Neuronal stem cell (in vitro differentiated cells): ENCODE data around the gene CBFB.

Experiments
- DNase-seq: peaks from one replicate; pipeline ENCODE4 v3.0.0-alpha.2; 2013; ENCODE audit warnings: low spot score
- H2AFZ ChIP-seq: one replicate; pipeline ENCODE4 v1.6.1; 2013; ENCODE audit warnings: mild to moderate bottlenecking, low read length, inconsistent platforms
- H2AK5ac ChIP-seq: 2 replicates; pipeline ENCODE4 v1.6.1; 2013; ENCODE audit warnings: low read depth, mild to moderate bottlenecking, inconsistent platforms, low read length, moderate library complexity, mixed read lengths
- H2BK120ac ChIP-seq: 2 replicates; pipeline ENCODE4 v1.6.1; 2013; ENCODE audit warnings: low read depth, mild to moderate bottlenecking, inconsistent platforms, low read length, moderate library complexity, mixed read lengths
- H2BK12ac ChIP-seq: one replicate; pipeline ENCODE4 v1.6.1; 2013; ENCODE audit warnings: low read length, inconsistent platforms
- H2BK15ac ChIP-seq: 2 replicates; pipeline ENCODE4 v1.6.1; 2013; ENCODE audit warnings: mild to moderate bottlenecking, low read length, inconsistent platforms, mixed read lengths
- H2BK5ac ChIP-seq: one replicate; pipeline ENCODE4 v1.6.1; 2013; ENCODE audit warnings: inconsistent platforms, mild to moderate bottlenecking, low read length, moderate library complexity
- H3K14ac ChIP-seq: one replicate; pipeline ENCODE4 v1.6.1; 2013; ENCODE audit warnings: low read length, inconsistent platforms
- H3K18ac ChIP-seq: 2 replicates; pipeline ENCODE4 v1.6.1; 2013; ENCODE audit warnings: low read length, inconsistent platforms
- H3K23ac ChIP-seq: 2 replicates; pipeline ENCODE4 v1.6.1; 2013; ENCODE audit warnings: low read depth, mild to moderate bottlenecking, mixed read lengths, low read length, inconsistent platforms; ENCODE audit not compliant: poor library complexity
- H3K27ac ChIP-seq: replicated peaks from 3 replicates; pipeline ENCODE4 v1.5.1; 2013; ENCODE audit warnings: low read length, inconsistent platforms
- H3K27me3 ChIP-seq, 3 experiments: 2 replicates each; pipeline ENCODE4 v1.6.1; 2013; ENCODE audit warnings: low read length in 3 of 3, mild to moderate bottlenecking in 2 of 3, inconsistent platforms in 1 of 3, low read depth in 1 of 3, mixed read lengths in 1 of 3, moderate library complexity in 1 of 3; ENCODE audit not compliant: control insufficient read depth in 3 of 3, insufficient read depth in 3 of 3
- H3K36me3 ChIP-seq, 2 donors: replicated peaks in 1 of 2; 2 replicates each; pipeline ENCODE4 v1.6.1; 2013; ENCODE audit warnings: low read length in 2 of 2; ENCODE audit not compliant: control insufficient read depth in 2 of 2, insufficient read depth in 2 of 2
- H3K4ac ChIP-seq: 2 replicates; pipeline ENCODE4 v1.6.1; 2013; ENCODE audit warnings: inconsistent platforms, mild to moderate bottlenecking, low read length, moderate library complexity
- H3K4me1 ChIP-seq, 2 donors: 1 replicate in 1 of 2; 2 replicates in 1 of 2; pipeline ENCODE4 v1.6.1; 2013; ENCODE audit warnings: low read length in 2 of 2, low read depth in 1 of 2; ENCODE audit not compliant: control insufficient read depth in 2 of 2, insufficient read depth in 1 of 2
- H3K4me2 ChIP-seq: one replicate; pipeline ENCODE4 v1.6.1; 2013; ENCODE audit warnings: mild to moderate bottlenecking, low read length, inconsistent platforms; ENCODE audit not compliant: insufficient read depth, poor library complexity, severe bottlenecking
- H3K4me3 ChIP-seq, 2 donors: 2 replicates each; pipeline ENCODE4 v1.5.1; 2013; ENCODE audit warnings: low read length in 2 of 2, mild to moderate bottlenecking in 2 of 2, inconsistent platforms in 1 of 2, moderate library complexity in 1 of 2
- H3K79me1 ChIP-seq: one replicate; pipeline ENCODE4 v1.6.1; 2013; ENCODE audit warnings: low read depth, mild to moderate bottlenecking, inconsistent platforms, low read length, moderate library complexity
- H3K9ac ChIP-seq: one replicate; pipeline ENCODE4 v1.6.1; 2013; ENCODE audit warnings: mild to moderate bottlenecking, low read depth, low read length, inconsistent platforms; ENCODE audit not compliant: poor library complexity
- H3K9me3 ChIP-seq, 2 donors: replicated peaks in 1 of 2; 2 replicates each; pipeline versions ENCODE3 to v1.6.1; 2013; ENCODE audit warnings: low read length in 2 of 2, mild to moderate bottlenecking in 2 of 2, inconsistent platforms in 1 of 2, low read depth in 1 of 2, mixed read lengths in 1 of 2, moderate library complexity in 1 of 2; ENCODE audit not compliant: control insufficient read depth in 2 of 2, insufficient read depth in 1 of 2
- H4K8ac ChIP-seq: one replicate; pipeline ENCODE4 v1.6.1; 2013; ENCODE audit warnings: low read depth, mild to moderate bottlenecking, inconsistent platforms, low read length, moderate library complexity
- H4K91ac ChIP-seq: one replicate; pipeline ENCODE4 v1.6.1; 2013; ENCODE audit warnings: low read length, low read depth, mild to moderate bottlenecking, inconsistent platforms; ENCODE audit not compliant: poor library complexity
- WGBS, 2 donors: extraction: QIAGEN DNeasy Blood & Tissue Kit; methylation state at CpG; one replicate each; pipeline ENCODE4 v1.1.7; 2013; ENCODE audit warnings: missing lambda C conversion rate in 2 of 2, mixed read lengths in 1 of 2; ENCODE audit not compliant: insufficient read length in 2 of 2, insufficient replicate concordance in 1 of 2; ENCODE audit errors: extremely low coverage in 2 of 2; 5-methylcytosine and 5-hydroxymethylcytosine counted together

CBFB gene

DNA sequence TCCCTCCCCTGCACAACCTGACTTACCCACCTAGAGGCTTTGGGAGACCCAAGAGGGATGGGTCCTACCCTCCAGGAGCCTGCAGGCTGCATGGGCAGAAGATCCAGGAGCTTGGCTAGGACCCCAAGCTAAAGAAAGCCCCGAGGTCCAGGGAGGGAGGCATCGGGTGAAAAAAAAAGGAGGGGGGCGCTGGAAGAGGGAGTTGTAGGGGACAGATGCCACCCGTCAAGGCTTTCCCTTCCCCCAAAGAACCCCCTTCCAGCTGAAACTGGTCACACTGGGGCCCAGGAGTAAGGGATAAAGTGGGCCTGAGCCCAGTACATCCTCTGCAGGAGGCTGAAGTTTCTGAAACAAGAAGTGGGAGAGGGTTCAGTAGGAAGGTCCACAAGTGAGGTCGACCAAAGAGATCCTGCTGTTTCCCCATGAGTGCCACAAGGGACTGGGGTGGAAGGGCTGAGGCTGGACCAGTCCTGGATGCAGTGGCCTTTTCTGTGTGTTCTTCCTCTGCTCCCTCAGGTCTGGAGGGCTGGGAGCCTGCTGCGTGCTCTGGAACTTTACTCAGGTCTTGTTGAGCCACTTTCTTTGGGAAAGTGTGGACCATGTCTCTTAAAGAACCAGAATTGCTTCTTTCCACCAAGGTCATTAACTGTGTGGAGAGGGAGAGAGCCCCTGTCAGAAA lies 14.2 kb upstream of the CBFB start:
- H3K14ac ChIP-seq: peak overlapping the region; percentile 75

DNA sequence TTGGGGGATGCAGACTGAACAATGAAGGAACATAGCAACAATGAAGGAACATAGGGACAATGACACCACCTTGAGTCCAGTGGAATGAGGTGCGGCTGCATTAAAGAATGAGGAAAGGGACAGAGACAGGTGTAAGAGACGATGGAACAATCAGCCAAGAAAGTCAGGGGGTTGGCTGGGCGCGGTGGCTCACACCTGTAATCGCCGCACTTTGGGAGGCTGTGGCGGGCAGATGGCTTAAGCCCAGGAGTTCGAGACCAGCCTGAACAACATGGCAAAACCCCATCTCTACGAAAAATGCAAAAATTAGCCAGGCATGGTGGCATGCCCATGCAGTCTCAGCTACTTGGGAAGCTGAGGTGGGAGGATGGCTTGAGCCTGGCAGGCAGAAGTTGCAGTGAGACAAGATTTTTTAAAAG lies 13.6 kb upstream of the CBFB start:
- DNase-seq: no peak
- Histone ChIP-seq H3K4me3 (no peak overlapping the region), H3K27ac (no peak overlapping the region), H2AK5ac (no peak overlapping the region), H3K4me2 (no peak overlapping the region), H4K91ac (no peak overlapping the region), H2BK15ac (no peak overlapping the region), H2BK120ac (no peak overlapping the region), H3K36me3 (no peaks in the 10 kb centered on the region), H3K4ac (no peak overlapping the region), H2AFZ (no peak overlapping the region), H3K14ac (no peak overlapping the region), H4K8ac (no peak overlapping the region), H3K9ac (no peak overlapping the region), H3K9me3 (no peaks in the 10 kb centered on the region), H2BK5ac (no peak overlapping the region), H2BK12ac (no peak overlapping the region), H3K18ac (no peak overlapping the region), H3K27me3 (peaks cover 13 to 65% (median 32%) of the 10 kb centered on the region in 3 experiments), H3K79me1 (no peaks in the 10 kb centered on the region), H3K23ac (no peak overlapping the region), H3K4me1 (peaks cover 6 to 10% of the 10 kb centered on the region in 2 donors)
- WGBS, 2 donors: no CpG with 5 or more reads among the region's 9 CpGs

More for the DNA sequence above, 14.2 kb upstream of the CBFB start:
- Histone ChIP-seq H3K4ac (no peak overlapping the region), H2AK5ac (peak overlapping the region; percentile 96), H3K79me1 (no peaks in the 10 kb centered on the region), H2AFZ (peak overlapping the region; percentile 87), H2BK12ac (no peak overlapping the region), H3K23ac (peak overlapping the region; percentile 71), H3K18ac (peak overlapping the region; percentile 89), H3K4me1 (peaks cover 6 to 10% of the 10 kb centered on the region in 2 donors), H4K91ac (no peak overlapping the region), H3K9me3 (no peaks in the 10 kb centered on the region), H3K27me3 (peaks cover 13 to 68% (median 32%) of the 10 kb centered on the region in 3 experiments), H3K4me2 (peak overlapping the region; percentile 82), H2BK120ac (no peak overlapping the region), H4K8ac (peak overlapping the region; percentile 24), H3K27ac (no peak overlapping the region), H2BK5ac (no peak overlapping the region), H2BK15ac (no peak overlapping the region), H3K36me3 (no peaks in the 10 kb centered on the region), H3K9ac (no peak overlapping the region), H3K4me3 (peak overlapping the region in 1 of 2 donors; percentile 75)
- WGBS, 2 donors: no CpG with 5 or more reads among the region's 6 CpGs
- DNase-seq: no peak

GRCh38 chr16:67016143-67016542 lies 12.8 kb upstream of the CBFB start:
- DNase-seq: no peak
- Histone ChIP-seq H2BK120ac (no peak overlapping the region), H3K27me3 (peaks cover 13 to 61% (median 32%) of the 10 kb centered on the region in 3 experiments)

DNA sequence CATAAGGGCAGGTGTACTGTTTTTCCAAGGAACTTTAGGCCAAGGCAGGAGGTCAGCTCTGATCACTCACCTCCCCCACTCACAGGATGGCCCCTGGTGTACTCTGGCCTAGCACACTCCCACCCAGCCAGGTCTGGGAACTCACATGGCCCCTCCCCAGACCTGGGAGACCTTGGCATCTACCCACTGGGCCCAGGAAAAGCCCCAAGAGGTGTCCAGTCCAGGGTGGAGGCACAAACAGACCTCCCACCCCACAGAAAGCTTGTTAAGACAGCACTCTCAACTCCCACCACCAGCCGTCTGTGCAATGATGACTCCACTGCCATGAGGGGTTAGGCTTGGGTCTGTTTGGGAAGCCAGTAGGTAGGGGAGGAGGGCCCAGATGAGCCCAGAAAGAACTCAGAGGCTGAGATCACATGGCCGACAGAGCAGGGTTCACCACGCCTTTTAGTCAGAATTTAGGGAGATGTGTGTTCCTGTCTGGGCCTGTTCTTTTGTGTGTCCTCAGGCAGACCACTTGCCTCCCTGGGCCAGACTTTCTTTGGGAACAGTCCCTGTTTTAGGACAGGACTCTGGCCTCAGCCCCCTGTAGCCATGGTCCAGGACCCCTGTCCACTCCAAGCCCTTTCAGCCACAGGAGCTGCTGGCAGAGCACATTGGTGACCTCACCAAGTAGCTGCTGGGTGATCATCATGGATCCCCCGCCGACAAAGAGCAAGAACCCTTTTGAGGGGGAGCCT lies 12.1 kb upstream of the CBFB start:
- Histone ChIP-seq H3K4ac (peak overlapping the region; percentile 89), H4K91ac (no peak overlapping the region), H3K36me3 (no peaks in the 10 kb centered on the region), H2BK12ac (no peak overlapping the region), H3K18ac (no peak overlapping the region), H3K9ac (no peak overlapping the region), H2BK15ac (peak overlapping the region; percentile 75), H3K9me3 (no peaks in the 10 kb centered on the region), H2AFZ (no peak overlapping the region), H3K27ac (no peak overlapping the region), H3K4me1 (peaks cover 6 to 10% of the 10 kb centered on the region in 2 donors), H3K23ac (no peak overlapping the region), H2BK5ac (peak overlapping the region; percentile 88), H3K4me2 (no peak overlapping the region), H3K14ac (no peak overlapping the region), H2BK120ac (peak overlapping the region; percentile 9), H4K8ac (no peak overlapping the region), H3K4me3 (no peak overlapping the region), H3K27me3 (peaks cover 13 to 54% (median 32%) of the 10 kb centered on the region in 3 experiments), H3K79me1 (no peaks in the 10 kb centered on the region), H2AK5ac (peak overlapping the region; percentile 40)
- no peak for DNase-seq
- no CpG with 5 or more reads among the region's 5 CpGs for WGBS, 2 donors

More at GRCh38 chr16:67016143-67016542, 12.8 kb upstream of the CBFB start:
- no peak overlapping the region for H2AK5ac ChIP-seq
- no peak overlapping the region for H2BK15ac ChIP-seq
- no peak overlapping the region for H3K4me2 ChIP-seq
- no peaks in the 10 kb centered on the region for H3K9me3 ChIP-seq
- H3K79me1 ChIP-seq: no peaks in the 10 kb centered on the region
- no peak overlapping the region for H4K8ac ChIP-seq
- H2BK12ac ChIP-seq: no peak overlapping the region
- H2AFZ ChIP-seq: no peak overlapping the region
- H3K18ac ChIP-seq: no peak overlapping the region
- H3K4ac ChIP-seq: no peak overlapping the region
- no peak overlapping the region for H4K91ac ChIP-seq
- H3K36me3 ChIP-seq: no peaks in the 10 kb centered on the region
- H3K9ac ChIP-seq: no peak overlapping the region
- H3K4me1 ChIP-seq: peaks cover 6 to 10% of the 10 kb centered on the region in 2 donors
- no peak overlapping the region for H2BK5ac ChIP-seq
- H3K23ac ChIP-seq: no peak overlapping the region
- no peak overlapping the region for H3K14ac ChIP-seq
- H3K27ac ChIP-seq: no peak overlapping the region
- H3K4me3 ChIP-seq: no peak overlapping the region
